Mucosa of descending colon (tissue), 3 donors: ENCODE measurements around the gene RAB4A. TPM values are rescaled to one million over a fixed set of nuclear protein-coding genes. Genes with fewer than 3 reads are reported as not detected.
"Not testable (repeated sequence)": the region's sequence is repeated elsewhere in the genome, so short reads cannot be mapped to it uniquely, and the experiment has no call there.

Experiments
- ATAC-seq: fragments of 200-7000 bp; cut with Tn5 transposase; one replicate; pipeline ENCODE4 v1.9.1; 2020; ENCODE audit warnings: mild to moderate bottlenecking, moderate library complexity
- DNase-seq, 3 donors: peaks; one replicate each; pipeline ENCODE4 v3.0.0-alpha.2; 2020
- H3K36me3 ChIP-seq: fragments of 200-600 bp; one replicate; pipeline ENCODE4 v1.8.0; 2021; ENCODE audit warnings: low read depth, mild to moderate bottlenecking
- H3K4me1 ChIP-seq: fragments of 200-600 bp; one replicate; pipeline ENCODE4 v1.8.0; 2021; ENCODE audit warnings: low read depth, mild to moderate bottlenecking
- H3K4me3 ChIP-seq: fragments of 200-600 bp; one replicate; pipeline ENCODE4 v1.8.0; 2021; ENCODE audit warnings: mild to moderate bottlenecking
- H3K9me3 ChIP-seq: fragments of 200-600 bp; one replicate; pipeline ENCODE4 v1.8.0; 2021; ENCODE audit warnings: mild to moderate bottlenecking
- CTCF ChIP-seq: fragments of 200-600 bp; IDR thresholded peaks from one replicate; pipeline ENCODE4 v1.8.0; 2022; ENCODE audit warnings: antibody characterized with exemption, mild to moderate bottlenecking
- intact Hi-C, 2 donors: fragments of 100-400 bp; cut with DNase I in 1 of 2; cut with micrococcal nuclease in 1 of 2; formaldehyde crosslinking; loops; one replicate each; pipeline versions ENCODE4 v1.11.0 to v1.11.1; 2022; cut with DNase I, micrococcal nuclease
- total RNA-seq, 3 donors: library from RNA; stranded (reverse); fragmentation: NEBNext Ultra II Directional in 2 of 3; extraction: Animal tissue kit (Norgen Biotek cat#: 25700) in 2 of 3; gene quantifications; one replicate each; pipeline versions ENCODE4 v1.2.1 to v1.2.4, GENCODE V29; 2021 to 2023
- donor health status: DM: no; HTN: no; CAD: no; lungs with moderate emphysema.
- donor health status: DM: no; HTN: no; CAD: no.
- donor health status: DM: no; HTN: yes; CAD: no.

Gene RAB4A
- total RNA-seq, 3 donors from 2014 or later: 84.3 to 94.6 (median 88.0) TPM

DNA sequence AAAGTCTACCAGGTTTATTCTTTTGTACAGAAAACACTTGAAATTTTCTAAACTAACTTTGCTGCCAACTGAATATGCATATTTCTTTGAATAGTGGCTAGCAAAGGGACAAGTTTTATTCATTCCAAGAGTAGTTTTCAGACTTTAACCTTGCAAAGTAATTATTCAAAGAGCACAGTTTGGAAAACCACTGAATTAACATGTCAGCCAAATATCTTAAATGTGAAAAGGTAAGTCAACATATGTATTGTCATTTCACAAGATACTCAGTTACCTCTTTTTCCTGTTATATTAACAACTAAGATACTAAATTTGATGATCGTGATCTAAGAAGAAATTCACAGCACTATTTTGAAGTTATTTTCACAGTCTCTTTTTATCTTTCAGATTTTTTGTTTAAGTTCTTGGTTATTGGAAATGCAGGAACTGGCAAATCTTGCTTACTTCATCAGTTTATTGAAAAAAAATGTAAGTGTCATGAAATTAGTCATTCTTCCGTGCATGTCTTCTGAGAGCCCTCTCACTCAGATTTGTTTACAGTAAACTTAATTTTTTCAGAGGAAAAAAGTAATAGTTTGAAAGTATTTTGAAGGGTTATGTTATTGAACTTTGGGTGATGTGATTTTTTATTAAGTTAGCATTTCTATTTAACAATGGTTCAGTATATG lies 15.3 kb downstream of the RAB4A start:
- H3K4me3 ChIP-seq: no peak overlapping the region
- H3K9me3 ChIP-seq: no peaks in the 10 kb centered on the region
- H3K4me1 ChIP-seq: peaks cover 9% of the 10 kb centered on the region
- TF ChIP-seq CTCF: no peak
- no peak for DNase-seq
- no peaks in the 10 kb centered on the region for H3K36me3 ChIP-seq
- intact Hi-C loops: no loop called here
- ATAC-seq: no peak

- ATAC-seq: no peak
- no peaks in the 10 kb centered on the region for H3K9me3 ChIP-seq
- no peaks in the 10 kb centered on the region for H3K36me3 ChIP-seq
- TF ChIP-seq CTCF: no peak
- peaks cover 4% of the 10 kb centered on the region for H3K4me1 ChIP-seq
- intact Hi-C loops: no loop called here
- no peak overlapping the region for H3K4me3 ChIP-seq
- no peak for DNase-seq
Measured at GRCh38 chr1:229287267-229287666, 16.4 kb downstream of the RAB4A start.

DNA sequence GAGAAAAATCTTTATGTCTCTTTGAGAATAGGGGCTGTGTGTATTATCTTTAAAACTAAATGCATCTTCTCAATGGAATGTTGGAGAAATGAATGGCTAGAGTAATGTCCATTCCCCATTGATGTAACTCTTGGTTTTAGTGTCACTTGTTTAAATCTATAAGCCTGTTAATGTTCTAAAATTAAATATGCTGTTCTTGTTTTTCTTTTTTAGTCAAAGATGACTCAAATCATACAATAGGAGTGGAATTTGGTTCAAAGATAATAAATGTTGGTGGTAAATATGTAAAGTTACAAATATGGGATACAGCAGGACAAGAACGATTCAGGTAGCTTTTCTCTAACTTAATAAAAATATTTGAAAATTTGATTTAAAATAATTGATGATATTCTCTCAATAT lies 17.6 kb downstream of the RAB4A start:
- ATAC-seq: no peak
- intact Hi-C loops: no loop called here
- Histone ChIP-seq H3K9me3 (no peaks in the 10 kb centered on the region), H3K4me3 (no peak overlapping the region), H3K4me1 (no peaks in the 10 kb centered on the region), H3K36me3 (no peaks in the 10 kb centered on the region)
- no peak for DNase-seq
- TF ChIP-seq CTCF: no peak

- H3K4me1 ChIP-seq, H3K36me3 ChIP-seq, ATAC-seq, DNase-seq, intact Hi-C loops, H3K9me3 ChIP-seq, H3K4me3 ChIP-seq: not testable (repeated sequence)
Measured at GRCh38 chr1:229291686-229292085, 20.8 kb downstream of the RAB4A start.

GRCh38 chr1:229293528-229294204 lies 22.8 kb downstream of the RAB4A start:
- TF ChIP-seq CTCF: no peak
- no peaks in the 10 kb centered on the region for H3K36me3 ChIP-seq
- H3K4me3 ChIP-seq: no peak overlapping the region
- ATAC-seq: no peak
- H3K4me1 ChIP-seq: no peaks in the 10 kb centered on the region
- no peak for DNase-seq
- H3K9me3 ChIP-seq: no peaks in the 10 kb centered on the region
- intact Hi-C loops: no loop called here

DNA sequence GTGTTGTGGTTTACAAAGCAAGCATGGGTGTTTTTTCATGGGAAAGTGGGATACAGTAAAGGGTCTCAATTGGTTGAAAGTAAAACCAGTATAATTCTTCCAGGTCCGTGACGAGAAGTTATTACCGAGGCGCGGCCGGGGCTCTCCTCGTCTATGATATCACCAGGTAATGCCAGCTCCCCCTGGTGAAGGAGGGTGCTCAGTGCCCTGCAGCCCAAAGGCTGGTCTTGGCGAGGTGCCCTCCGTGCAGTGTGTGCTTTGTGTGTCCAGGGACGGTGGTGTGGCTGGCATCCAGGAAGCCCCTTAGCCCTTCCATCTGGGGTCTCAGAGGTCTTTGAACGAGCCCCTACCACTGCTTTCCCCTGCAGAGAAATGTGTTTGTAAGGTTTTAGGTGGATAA lies 24.8 kb downstream of the RAB4A start:
- peak; percentile 15 for TF ChIP-seq CTCF
- DNase-seq: peak; percentile 59 to 78 (median 72)
- no peaks in the 10 kb centered on the region for H3K36me3 ChIP-seq
- H3K4me3 ChIP-seq: no peak overlapping the region
- H3K9me3 ChIP-seq: no peaks in the 10 kb centered on the region
- H3K4me1 ChIP-seq: no peaks in the 10 kb centered on the region
- intact Hi-C loops: no loop called here
- peak; percentile 83 for ATAC-seq
